NCI-H2081 (cell line): ENCODE data around the gene LILRA5.
"Not testable (repeated sequence)": the region's sequence is repeated elsewhere in the genome, so short reads cannot be mapped to it uniquely, and the experiment has no call there.

Experiments
- DNase-seq, 2 experiments: peaks; one replicate each; lab custom pipeline; 2025; lab: John Stamatoyannopoulos, UW

LILRA5 gene

GRCh38 chr19:54302257-54302656 is 10.7 kb downstream of the LILRA5 start:
- no peak for DNase-seq

GRCh38 chr19:54299515-54299914 is 13.5 kb downstream of the LILRA5 start:
- DNase-seq: no peak

DNA sequence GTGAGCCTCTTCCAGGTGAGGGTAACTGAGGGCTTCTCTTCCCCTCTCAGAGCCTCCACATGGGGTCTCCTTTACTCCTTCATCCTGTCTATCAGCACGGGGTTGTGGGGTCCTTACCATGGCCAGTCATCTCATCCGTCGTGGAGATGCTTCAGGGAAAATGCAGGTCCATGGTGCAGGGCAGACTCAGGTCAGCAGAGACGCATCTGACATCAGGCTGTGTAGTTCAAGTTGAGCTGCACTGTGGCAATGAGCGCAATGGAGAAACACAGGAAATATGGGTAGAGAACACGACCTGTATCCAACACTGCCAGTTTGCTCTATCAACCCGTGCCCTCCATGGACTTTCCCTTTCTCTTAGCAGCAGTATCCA is 13.9 kb downstream of the LILRA5 start:
- no peak for DNase-seq

DNA sequence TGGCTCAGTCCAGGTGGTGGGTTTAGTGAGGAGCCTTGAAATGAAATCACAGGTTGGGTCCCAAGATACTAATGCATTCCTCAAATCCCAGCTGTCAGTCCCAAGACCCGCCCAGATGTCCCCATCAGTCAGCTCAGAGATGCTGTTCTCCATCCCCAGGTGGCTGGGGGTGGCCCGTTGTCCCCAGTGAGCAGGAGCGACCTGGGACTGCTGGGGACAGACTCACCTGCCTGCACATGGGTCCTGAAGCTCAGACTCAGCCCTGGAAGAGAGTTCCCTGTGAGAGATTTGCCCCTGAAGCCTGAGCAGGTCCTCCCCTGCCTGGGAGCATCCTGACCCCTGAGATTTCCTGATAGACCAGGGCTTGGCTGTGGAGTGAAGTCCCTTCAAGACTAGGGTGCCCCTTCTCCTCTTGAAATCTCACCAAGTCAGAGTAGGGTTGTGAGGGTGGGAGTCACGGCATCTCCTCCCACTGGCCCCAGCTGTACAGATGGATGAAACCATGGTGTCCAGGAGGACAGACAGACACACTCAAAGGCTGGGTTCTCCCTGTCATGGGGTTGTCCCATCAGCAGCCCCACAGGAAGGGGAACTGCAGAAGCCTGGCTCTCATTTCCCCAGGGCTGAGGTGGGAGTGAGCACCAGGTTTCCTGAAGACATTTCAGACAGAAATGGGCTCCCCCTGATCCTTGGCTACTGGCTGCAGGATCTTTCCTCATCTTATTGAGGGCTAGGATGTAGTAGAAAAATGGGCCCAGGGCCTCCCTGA is 14.4 kb downstream of the LILRA5 start:
- no peak for DNase-seq

- no peak for DNase-seq
Observed at GRCh38 chr19:54297759-54298305, 15.1 kb downstream of the LILRA5 start.

DNA sequence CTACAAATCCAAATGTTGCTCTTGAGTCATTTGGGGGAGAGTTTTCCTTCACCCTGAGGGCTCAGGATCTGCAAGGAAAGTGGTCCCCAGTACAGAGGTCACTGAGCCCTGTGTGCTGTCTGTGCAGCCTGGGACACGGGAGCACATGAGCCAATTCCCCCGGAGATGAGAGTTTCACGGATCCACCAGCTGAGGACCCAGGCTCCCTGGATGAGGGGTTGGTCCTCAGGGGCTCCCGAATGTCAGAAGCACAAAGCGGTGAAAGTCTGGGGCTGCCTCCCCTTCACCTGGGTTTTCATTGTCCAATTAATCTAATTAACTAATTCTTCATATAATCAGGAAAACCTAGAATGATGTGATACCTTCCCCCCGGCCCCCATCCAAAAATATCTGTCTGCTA is 18.4 kb downstream of the LILRA5 start:
- no peak for DNase-seq

DNA sequence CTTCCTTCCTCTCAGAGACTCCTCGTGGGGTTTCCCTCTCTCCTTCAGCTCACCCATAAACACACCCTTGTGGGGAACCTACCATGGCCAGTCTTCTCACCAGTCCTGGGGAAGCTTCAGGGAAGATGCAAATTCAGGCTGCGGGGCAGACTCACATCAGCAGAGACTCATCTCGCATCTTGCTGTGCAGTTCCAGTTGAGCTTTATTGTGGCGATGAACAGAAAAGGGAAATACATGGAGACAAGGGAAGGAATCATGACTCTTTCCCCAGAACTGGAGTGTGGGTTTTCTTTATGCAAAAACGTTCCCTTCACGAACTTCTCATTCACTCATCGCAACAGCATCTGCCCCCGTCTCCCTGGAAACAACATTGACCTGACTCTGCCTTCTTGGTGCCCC is 23.8 kb downstream of the LILRA5 start:
- not testable (repeated sequence) for DNase-seq

GRCh38 chr19:54287456-54287855 is 25.5 kb downstream of the LILRA5 start:
- no peak for DNase-seq

DNA sequence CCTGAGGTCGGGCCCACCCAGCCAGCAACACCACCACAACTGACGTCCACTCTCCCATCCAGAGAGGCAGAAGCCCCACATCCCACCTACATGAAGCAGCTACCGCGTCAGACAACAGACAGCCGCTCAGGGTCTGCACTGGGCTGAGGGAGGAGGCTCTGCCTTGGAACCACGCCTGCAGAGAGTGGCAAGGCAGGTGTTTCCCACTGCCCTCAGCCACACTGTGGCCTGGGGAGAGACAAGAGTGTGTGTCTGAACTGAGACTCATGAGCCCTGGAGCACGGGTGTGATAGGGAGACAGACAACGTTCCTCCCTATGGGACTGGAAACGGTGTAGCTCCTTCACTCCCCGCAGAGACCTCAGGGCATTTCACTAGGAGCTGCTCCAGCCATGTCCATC is 26.7 kb downstream of the LILRA5 start:
- not testable (repeated sequence) for DNase-seq

DNA sequence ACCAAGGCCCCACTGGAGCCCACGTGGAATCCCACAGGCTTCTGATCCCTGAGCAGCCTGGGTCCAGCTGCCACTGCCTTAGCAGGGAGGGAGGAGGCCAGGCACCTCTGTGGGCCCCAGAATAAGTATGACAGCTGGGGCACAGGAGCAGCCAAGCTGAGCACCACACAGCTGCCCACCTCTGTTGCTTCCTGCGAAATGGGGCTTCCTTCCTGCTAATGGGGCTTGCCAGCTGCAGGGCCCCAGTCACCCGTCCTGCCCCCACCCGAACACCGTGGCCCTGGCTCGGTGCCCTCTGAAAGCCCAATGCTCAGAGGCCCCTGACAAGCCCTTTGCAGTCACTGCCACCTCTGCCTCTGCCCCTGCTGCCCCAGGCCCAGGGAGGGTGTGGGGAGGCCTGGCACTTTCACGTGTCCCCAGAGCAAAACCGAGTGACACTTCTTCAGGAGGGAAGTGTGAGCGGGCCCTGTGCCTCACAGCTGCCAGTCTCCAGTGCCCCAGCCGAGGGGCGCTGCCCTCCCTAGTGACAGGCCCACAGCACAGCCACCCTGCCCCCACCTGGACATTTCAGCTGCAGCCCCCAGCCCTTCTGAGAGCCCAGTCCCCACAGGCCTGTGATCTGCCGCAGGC is 27.4 kb downstream of the LILRA5 start:
- not testable (repeated sequence) for DNase-seq

DNA sequence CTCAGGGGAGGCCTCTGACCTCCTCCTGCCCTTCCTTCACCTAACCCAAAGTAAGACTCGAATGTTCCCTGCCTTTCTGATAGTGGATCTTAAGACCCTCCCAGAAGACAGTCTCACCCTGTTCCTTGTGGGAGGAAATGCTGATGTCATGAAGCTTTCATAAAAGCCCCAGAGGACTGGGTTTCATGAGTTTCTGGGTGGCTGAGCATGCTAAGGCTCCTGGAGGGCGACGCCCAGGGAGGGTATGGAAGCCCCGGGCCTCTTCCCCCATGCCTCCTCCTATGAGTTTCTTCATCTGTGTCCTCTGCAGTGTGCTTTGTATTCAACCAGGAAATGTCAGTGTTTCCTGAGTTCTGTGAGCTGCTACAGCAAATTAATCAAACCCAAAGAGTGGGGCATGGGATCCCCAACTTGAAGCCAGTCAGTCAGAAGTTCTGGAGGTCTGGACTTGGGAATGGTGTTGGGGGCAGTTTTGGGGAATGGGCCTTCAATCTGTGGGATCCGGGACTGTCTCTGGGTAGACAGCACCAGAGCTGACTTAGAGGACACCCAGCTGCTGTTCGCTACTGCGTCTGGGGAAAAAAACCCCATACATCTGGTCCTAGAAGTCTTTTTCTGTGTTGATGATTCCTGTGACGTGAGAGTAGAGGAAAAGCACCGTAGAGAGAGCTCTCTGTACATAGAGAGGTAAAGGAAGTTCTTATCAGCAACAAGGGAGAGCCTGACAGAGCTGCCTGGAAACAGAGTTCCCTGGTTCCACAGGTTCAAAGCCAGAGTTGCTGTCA is 30.1 kb downstream of the LILRA5 start:
- no peak for DNase-seq

- not testable (repeated sequence) for DNase-seq
Observed at GRCh38 chr19:54281729-54282075, 31.3 kb downstream of the LILRA5 start.

GRCh38 chr19:54281007-54281728 is 31.8 kb downstream of the LILRA5 start, which contains the start of gene LILRB2:
Gene LILRB2, minus strand, starts transcription at chr19:54281110. Its CDS starts 614 bp downstream, at chr19:54280496.
- DNase-seq: no peak

- not testable (repeated sequence) for DNase-seq
Observed at GRCh38 chr19:54280441-54280840, 32.5 kb downstream of the LILRA5 start.

DNA sequence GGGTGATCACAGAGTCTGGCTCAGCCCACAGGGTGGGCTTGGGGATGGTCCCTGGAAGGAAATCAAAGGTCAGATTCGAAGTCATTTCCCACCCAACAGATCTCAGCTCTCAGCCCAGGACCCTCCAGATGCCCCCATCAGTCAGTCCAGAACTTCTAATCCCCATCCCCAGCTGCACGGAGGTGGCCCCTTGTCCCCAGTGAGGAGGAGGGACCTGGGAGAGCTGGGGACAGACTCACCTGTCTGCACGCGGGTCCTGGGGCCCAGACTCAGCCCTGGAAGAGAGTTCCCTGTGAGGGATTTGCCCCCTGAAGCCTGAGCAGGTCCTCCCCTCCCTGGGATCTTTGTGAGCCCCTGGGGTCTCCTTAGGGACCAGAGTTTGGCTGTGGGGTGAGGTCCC is 32.9 kb downstream of the LILRA5 start:
- not testable (repeated sequence) for DNase-seq

DNA sequence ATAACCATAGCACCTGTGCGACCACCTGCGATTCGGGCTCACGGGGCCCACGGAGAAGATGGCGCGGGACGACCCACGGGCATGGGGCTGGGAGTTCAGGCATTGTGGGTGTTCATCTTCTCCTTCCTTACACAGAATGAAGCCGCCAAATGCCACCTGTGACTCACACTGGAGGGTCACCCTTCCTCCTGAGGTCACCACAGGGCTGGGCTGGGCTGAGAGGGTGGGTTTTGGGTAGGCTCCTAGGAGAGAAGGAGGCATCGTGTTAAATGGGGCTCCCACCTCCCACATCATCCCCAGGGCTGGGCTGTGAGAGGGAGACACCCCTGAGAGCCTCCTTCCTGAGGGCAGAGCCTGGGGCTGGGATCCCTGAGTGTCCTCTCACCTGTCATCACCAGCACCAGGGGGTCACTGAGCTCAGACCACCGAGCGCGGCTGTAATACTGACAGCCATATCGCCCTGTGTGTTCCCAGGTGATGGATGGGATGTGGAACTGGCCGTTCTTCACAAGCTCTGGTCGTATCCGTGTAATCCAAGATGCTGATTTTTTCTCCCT is 33.5 kb downstream of the LILRA5 start:
- DNase-seq: no peak

DNA sequence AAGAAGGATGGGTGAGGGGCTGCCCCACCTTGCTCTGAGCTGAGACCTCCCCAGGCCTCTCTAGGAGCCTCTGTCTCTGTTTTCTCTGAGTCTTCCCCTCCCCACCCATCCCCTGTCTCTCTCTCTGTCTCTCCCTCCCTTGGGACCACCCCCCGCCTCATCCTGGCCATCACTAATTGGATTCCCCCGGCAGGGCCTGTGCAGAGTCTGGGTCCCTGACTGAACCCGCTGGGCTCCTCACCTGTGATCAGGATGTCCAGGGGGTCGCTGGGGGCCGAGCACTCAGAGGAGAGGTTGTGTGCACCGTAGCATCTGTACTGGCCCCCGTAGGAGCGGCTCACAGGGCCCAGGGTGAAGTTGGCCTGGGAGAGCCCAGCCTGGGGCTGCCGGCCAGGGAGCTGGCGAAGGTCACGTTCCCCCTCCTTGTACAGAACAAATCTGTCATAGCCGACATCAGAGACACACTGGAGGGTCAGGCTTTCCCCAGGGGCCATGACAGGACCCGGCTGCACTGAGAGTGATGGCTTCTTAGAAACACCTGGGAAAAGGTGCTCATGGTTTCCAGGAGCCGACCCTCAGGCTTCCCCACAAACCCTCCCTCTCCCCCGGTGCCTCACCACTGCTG is 34.3 kb downstream of the LILRA5 start:
- not testable (repeated sequence) for DNase-seq

- DNase-seq: not testable (repeated sequence)
Observed at GRCh38 chr19:54278056-54278455, 34.9 kb downstream of the LILRA5 start.

DNA sequence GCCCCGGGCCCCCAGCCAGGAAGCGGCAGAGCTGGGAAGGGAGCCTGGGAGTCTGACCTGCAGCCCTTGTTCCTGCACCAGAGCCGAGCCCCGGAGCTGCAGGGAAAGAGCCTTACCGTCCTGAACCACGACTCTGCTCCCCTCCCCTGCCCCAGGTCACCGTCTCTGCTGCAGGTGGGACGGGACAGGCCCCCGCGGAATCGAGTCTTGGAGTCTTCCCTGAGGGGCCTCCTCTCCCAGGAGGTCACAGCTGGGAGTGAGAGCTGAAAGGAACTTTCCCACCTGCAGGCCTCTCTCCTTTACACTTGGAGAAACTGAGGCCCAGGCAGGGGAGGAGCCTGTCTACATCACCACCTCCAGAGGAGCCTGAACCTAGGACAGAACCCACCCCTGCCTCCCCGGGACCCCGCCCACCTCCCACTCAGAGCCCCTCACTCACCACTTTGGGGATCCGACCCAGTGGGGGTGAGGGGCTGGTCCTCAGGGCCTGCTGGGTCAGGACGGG is 35.8 kb downstream of the LILRA5 start:
- DNase-seq: not testable (repeated sequence)

DNA sequence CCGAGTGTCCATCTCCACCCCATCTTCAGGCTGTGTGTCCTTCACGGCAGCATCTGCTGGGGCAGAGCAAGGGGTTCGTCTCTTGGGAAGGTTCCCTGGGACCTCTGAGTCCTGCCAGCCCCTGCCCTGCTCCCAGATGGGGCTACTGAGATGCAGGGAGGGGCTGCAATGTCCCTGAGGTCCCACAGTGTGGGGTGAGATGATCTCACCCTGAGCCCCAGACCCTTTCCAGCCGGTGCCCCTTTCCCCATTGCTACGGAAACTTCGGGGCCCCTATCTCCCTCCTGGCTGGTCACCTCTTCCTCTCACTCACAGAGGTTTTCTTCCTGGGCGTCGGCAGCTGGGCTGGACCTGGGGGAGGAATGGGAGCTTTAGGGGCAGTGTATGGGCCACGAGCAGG is 37.0 kb downstream of the LILRA5 start:
- DNase-seq: no peak

- DNase-seq: not testable (repeated sequence)
Observed at GRCh38 chr19:54274516-54274915, 38.5 kb downstream of the LILRA5 start.
